ENCODE results near the gene OGFR. TPM values are rescaled to one million over a fixed set of nuclear protein-coding genes. Genes with fewer than 3 reads are reported as not detected.

Gene OGFR
- total and polyA plus RNA-seq, 2 experiments from 2014 or later = 49.9 to 83.1 TPM

Other genes starting within 250 kb of the OGFR start
- gene SLCO4A1, start 162.3 kb upstream of the OGFR start, total RNA-seq = 0.15 and 1.4 TPM in 2 replicates
- 0.67 and 1.0 TPM in 2 replicates for gene SLCO4A1, start 162.3 kb upstream of the OGFR start, polyA plus RNA-seq
- 0.03 and 0.07 TPM in 2 replicates for gene NTSR1, start 96.0 kb upstream of the OGFR start, total RNA-seq
- 0.34 TPM in 1 of 2 replicates, not detected in the other for gene NTSR1, start 96.0 kb upstream of the OGFR start, polyA plus RNA-seq
- gene MRGBP, start 8.4 kb upstream of the OGFR start, total RNA-seq = 21.5 and 22.4 TPM in 2 replicates
- 22.8 and 25.9 TPM in 2 replicates for gene MRGBP, start 8.4 kb upstream of the OGFR start, polyA plus RNA-seq
- 7.9 and 10.3 TPM in 2 replicates for gene COL9A3, start 12.2 kb downstream of the OGFR start, total RNA-seq
- 6.4 and 12.3 TPM in 2 replicates for gene COL9A3, start 12.2 kb downstream of the OGFR start, polyA plus RNA-seq
- gene TCFL5, start 57.0 kb downstream of the OGFR start, total RNA-seq = 5.4 and 6.6 TPM in 2 replicates
- gene TCFL5, start 57.0 kb downstream of the OGFR start, polyA plus RNA-seq = 8.1 and 8.4 TPM in 2 replicates
- gene DIDO1, start 121.7 kb downstream of the OGFR start, total RNA-seq = 39.4 and 69.2 TPM in 2 replicates
- gene DIDO1, start 121.7 kb downstream of the OGFR start, polyA plus RNA-seq = 28.3 and 42.5 TPM in 2 replicates
- gene GID8, start 133.3 kb downstream of the OGFR start, total RNA-seq = 42.1 and 49.5 TPM in 2 replicates
- 24.5 and 34.0 TPM in 2 replicates for gene GID8, start 133.3 kb downstream of the OGFR start, polyA plus RNA-seq
- 2.5 and 3.2 TPM in 2 replicates for gene SLC17A9, start 147.9 kb downstream of the OGFR start, total RNA-seq
- 1.8 and 4.1 TPM in 2 replicates for gene SLC17A9, start 147.9 kb downstream of the OGFR start, polyA plus RNA-seq
- gene BHLHE23, start 202.1 kb downstream of the OGFR start, total RNA-seq = not detected in 2 replicates
- gene BHLHE23, start 202.1 kb downstream of the OGFR start, polyA plus RNA-seq = not detected in 2 replicates